DMS53 treated with DMSO at 0.1 percent for 48 hours (cell line): ENCODE measurements around the gene SLC25A42.
A peak's percentile ranks its signal among the peaks of the same experiment; 100 is the strongest.
"Not testable (repeated sequence)": the region's sequence is repeated elsewhere in the genome, so short reads cannot be mapped to it uniquely, and the experiment has no call there.

Experiments
- DNase-seq: peaks from one replicate; lab custom pipeline; 2025; ENCODE audit not compliant: unreplicated experiment; lab: John Stamatoyannopoulos, UW

The SLC25A42 gene

GRCh38 chr19:19102566-19102965 is 38.8 kb downstream of the SLC25A42 start:
- DNase-seq = not testable (repeated sequence)

- DNase-seq = no peak
Observed at GRCh38 chr19:19103167-19103566, 39.4 kb downstream of the SLC25A42 start.

GRCh38 chr19:19105365-19106055 is 41.7 kb downstream of the SLC25A42 start:
- DNase-seq = peak; percentile 37

- DNase-seq = peak; percentile 25
Observed at GRCh38 chr19:19106056-19106551, 42.3 kb downstream of the SLC25A42 start.

GRCh38 chr19:19106938-19107337 is 43.1 kb downstream of the SLC25A42 start:
- not testable (repeated sequence) for DNase-seq

GRCh38 chr19:19107654-19108053 is 43.9 kb downstream of the SLC25A42 start:
- no peak for DNase-seq

- DNase-seq = no peak
Observed at GRCh38 chr19:19109601-19110000, 45.8 kb downstream of the SLC25A42 start.

GRCh38 chr19:19110410-19111135 is 46.8 kb downstream of the SLC25A42 start:
- peak; percentile 28 for DNase-seq

GRCh38 chr19:19111136-19111835 is 47.5 kb downstream of the SLC25A42 start:
- DNase-seq = no peak

- DNase-seq = no peak
Observed at GRCh38 chr19:19111967-19112580, 48.3 kb downstream of the SLC25A42 start.

- DNase-seq = peak; percentile 7
Observed at GRCh38 chr19:19113040-19113626, 49.3 kb downstream of the SLC25A42 start.

GRCh38 chr19:19115954-19116353 is 52.2 kb downstream of the SLC25A42 start:
- DNase-seq = no peak

- no peak for DNase-seq
Observed at GRCh38 chr19:19119325-19120237, 55.8 kb downstream of the SLC25A42 start.

GRCh38 chr19:19120308-19121231 is 56.8 kb downstream of the SLC25A42 start:
- no peak for DNase-seq

GRCh38 chr19:19121371-19121770 is 57.6 kb downstream of the SLC25A42 start:
- no peak for DNase-seq

GRCh38 chr19:19122902-19123301 is 59.1 kb downstream of the SLC25A42 start:
- no peak for DNase-seq

GRCh38 chr19:19123386-19123785 is 59.6 kb downstream of the SLC25A42 start:
- DNase-seq = no peak

GRCh38 chr19:19126102-19126501 is 62.3 kb downstream of the SLC25A42 start:
- no peak for DNase-seq

GRCh38 chr19:19131989-19132388 is 68.2 kb downstream of the SLC25A42 start:
- no peak for DNase-seq
